Activated CD4-positive, alpha-beta memory T cell treated with anti-CD3 and anti-CD28 coated beads, Interleukin-2, amount 10 ng/mL, durations not matched to agents 7 days and 5 days (primary cell): Measurements from ENCODE around the gene RPEL1. TPM values are rescaled to one million over a fixed set of nuclear protein-coding genes. Genes with fewer than 3 reads are reported as not detected.
"Not testable (repeated sequence)": the region's sequence is repeated elsewhere in the genome, so short reads cannot be mapped to it uniquely, and the experiment has no call there.

ENCODE experiments used
- CTCF ChIA-PET: fragments of 350-600 bp; sonication (Branson Sonifier 250); formaldehyde crosslinking; loops from one replicate; lab custom pipeline; 2021; ENCODE audit warnings: antibody characterized with exemption, inconsistent platforms; lab: Charles Lee
- POLR2A ChIA-PET: fragments of 350-600 bp; sonication (Branson Sonifier 250); formaldehyde crosslinking; loops from one replicate; lab custom pipeline; 2021; ENCODE audit warnings: antibody characterized with exemption; lab: Charles Lee
- DNase-seq: peaks from one replicate; pipeline ENCODE4 v3.0.0-alpha.2; 2020
- H3K27ac Mint-ChIP-seq: one replicate; pipeline ENCODE4 v1.8.0; 2021; ENCODE audit warnings: mild to moderate bottlenecking, mixed read lengths
- H3K27me3 Mint-ChIP-seq: one replicate; pipeline ENCODE4 v1.8.0; 2021; ENCODE audit warnings: mixed read lengths
- H3K36me3 Mint-ChIP-seq: one replicate; pipeline ENCODE4 v1.8.0; 2021; ENCODE audit warnings: low read depth, mixed read lengths
- H3K4me1 Mint-ChIP-seq: one replicate; pipeline ENCODE4 v1.8.0; 2021; ENCODE audit warnings: mixed read lengths
- H3K4me3 Mint-ChIP-seq: one replicate; pipeline ENCODE4 v1.8.0; 2021; ENCODE audit warnings: mild to moderate bottlenecking, mixed read lengths
- H3K9me3 Mint-ChIP-seq: one replicate; pipeline ENCODE4 v1.8.0; 2021; ENCODE audit warnings: mixed read lengths
- total RNA-seq, 2 experiments: library from RNA; stranded (reverse); gene quantifications; one replicate each; pipeline ENCODE4 v1.2.3, GENCODE V29; 2021

The RPEL1 gene
- total RNA-seq, 2 experiments from 2014 or later: 0.13 TPM; not detected in 1

- H3K27me3 Mint-ChIP-seq, H3K9me3 Mint-ChIP-seq, POLR2A ChIA-PET, H3K4me1 Mint-ChIP-seq, DNase-seq, H3K4me3 Mint-ChIP-seq, H3K27ac Mint-ChIP-seq, CTCF ChIA-PET, H3K36me3 Mint-ChIP-seq: not testable (repeated sequence)
These were observed 35.4 kb upstream of the RPEL1 start for GRCh38 chr10:103210262-103210661.

- Mint-ChIP-seq H3K27me3 (peaks cover 6% of the 10 kb centered on the region), H3K9me3 (peaks cover 5% of the 10 kb centered on the region), H3K4me1 (no peaks in the 10 kb centered on the region), H3K36me3 (no peaks in the 10 kb centered on the region), H3K4me3 (no peak overlapping the region), H3K27ac (no peak overlapping the region)
- ChIA-PET POLR2A (interaction anchor here (1.4 kb wide), 1 partner anchor 23 kb away, joined by 3 read pairs; the partner anchor contains the start of gene NT5C2), CTCF (interaction anchor here (1.2 kb wide), 1 partner anchor 169 kb away, joined by 3 read pairs; no protein-coding TSS in a partner anchor)
- no peak for DNase-seq
These were observed 30.1 kb upstream of the RPEL1 start for GRCh38 chr10:103215601-103216000.

- CTCF ChIA-PET: interaction anchor here (1.2 kb wide), 1 partner anchor 170 kb away, joined by 3 read pairs; no protein-coding TSS in a partner anchor
- H3K36me3 Mint-ChIP-seq, H3K9me3 Mint-ChIP-seq, H3K4me1 Mint-ChIP-seq, H3K27me3 Mint-ChIP-seq, DNase-seq, POLR2A ChIA-PET, H3K27ac Mint-ChIP-seq, H3K4me3 Mint-ChIP-seq: not testable (repeated sequence)
These were observed 29.3 kb upstream of the RPEL1 start for GRCh38 chr10:103216362-103216761.

- H3K27me3 Mint-ChIP-seq: no peaks in the 10 kb centered on the region
- H3K36me3 Mint-ChIP-seq: peaks cover 5% of the 10 kb centered on the region
- no peaks in the 10 kb centered on the region for H3K4me1 Mint-ChIP-seq
- no peak overlapping the region for H3K4me3 Mint-ChIP-seq
- peaks cover 14% of the 10 kb centered on the region for H3K9me3 Mint-ChIP-seq
- H3K27ac Mint-ChIP-seq: no peak overlapping the region
- CTCF ChIA-PET: no interaction called here
- no peak for DNase-seq
- POLR2A ChIA-PET: no interaction called here
These were observed 21.6 kb upstream of the RPEL1 start for GRCh38 chr10:103224133-103224532.

- POLR2A ChIA-PET, CTCF ChIA-PET, DNase-seq, H3K27me3 Mint-ChIP-seq, H3K4me3 Mint-ChIP-seq, H3K36me3 Mint-ChIP-seq, H3K27ac Mint-ChIP-seq, H3K4me1 Mint-ChIP-seq: not testable (repeated sequence)
- H3K9me3 Mint-ChIP-seq: peaks cover 14% of the 10 kb centered on the region
These were observed 21.0 kb upstream of the RPEL1 start for GRCh38 chr10:103224721-103225120.

GRCh38 chr10:103225939-103226338 lies 19.7 kb upstream of the RPEL1 start:
- H3K4me3 Mint-ChIP-seq: no peak overlapping the region
- H3K27me3 Mint-ChIP-seq: no peaks in the 10 kb centered on the region
- ChIA-PET POLR2A (no interaction called here), CTCF (interaction anchor here (0.6 kb wide), 1 partner anchor 1130 kb away, joined by 3 read pairs; no protein-coding TSS in a partner anchor)
- no peak for DNase-seq
- H3K9me3 Mint-ChIP-seq: peaks cover 14% of the 10 kb centered on the region
- H3K4me1 Mint-ChIP-seq: no peaks in the 10 kb centered on the region
- H3K36me3 Mint-ChIP-seq: peaks cover 5% of the 10 kb centered on the region
- no peak overlapping the region for H3K27ac Mint-ChIP-seq

- Mint-ChIP-seq H3K27me3 (peaks cover 3% of the 10 kb centered on the region), H3K27ac (no peak overlapping the region), H3K4me1 (no peaks in the 10 kb centered on the region), H3K9me3 (peaks cover 11% of the 10 kb centered on the region), H3K36me3 (peaks cover 5% of the 10 kb centered on the region), H3K4me3 (no peak overlapping the region)
- ChIA-PET POLR2A (interaction anchor here (1.0 kb wide), 1 partner anchor 34 kb away, joined by 3 read pairs; the partner anchor contains the start of gene NT5C2), CTCF (no interaction called here)
- DNase-seq: no peak
These were observed 18.3 kb upstream of the RPEL1 start for GRCh38 chr10:103227416-103227815.

GRCh38 chr10:103231047-103231551 lies 14.6 kb upstream of the RPEL1 start:
- POLR2A ChIA-PET: interaction anchor here (1.2 kb wide), 1 partner anchor 39 kb away, joined by 3 read pairs; the partner anchor contains the start of gene NT5C2
- CTCF ChIA-PET: interaction anchor here (0.6 to 2.4 kb wide), 4 partner anchors 13 to 296 kb away, joined by 3 to 10 read pairs (median 4); no protein-coding TSS in a partner anchor

GRCh38 chr10:103232131-103232673 lies 13.5 kb upstream of the RPEL1 start:
- Mint-ChIP-seq H3K4me3 (no peak overlapping the region), H3K4me1 (no peaks in the 10 kb centered on the region), H3K9me3 (no peaks in the 10 kb centered on the region), H3K27me3 (peaks cover 9% of the 10 kb centered on the region), H3K36me3 (no peaks in the 10 kb centered on the region), H3K27ac (no peak overlapping the region)
- POLR2A ChIA-PET: interaction anchor here (1.2 kb wide), 1 partner anchor 40 kb away, joined by 3 read pairs; the partner anchor contains the start of gene NT5C2
- CTCF ChIA-PET: interaction anchor here (1.6 to 2.4 kb wide), 2 partner anchors 12 to 15 kb away, joined by 4 to 10 read pairs; no protein-coding TSS in a partner anchor
- no peak for DNase-seq

More at GRCh38 chr10:103231047-103231551, 14.6 kb upstream of the RPEL1 start:
- no peaks in the 10 kb centered on the region for H3K36me3 Mint-ChIP-seq
- H3K4me3 Mint-ChIP-seq: no peak overlapping the region
- no peak overlapping the region for H3K27ac Mint-ChIP-seq
- no peaks in the 10 kb centered on the region for H3K4me1 Mint-ChIP-seq
- peaks cover 9% of the 10 kb centered on the region for H3K27me3 Mint-ChIP-seq
- H3K9me3 Mint-ChIP-seq: no peaks in the 10 kb centered on the region
- DNase-seq: no peak

GRCh38 chr10:103232772-103233488 lies 12.8 kb upstream of the RPEL1 start:
- no peaks in the 10 kb centered on the region for H3K9me3 Mint-ChIP-seq
- CTCF ChIA-PET: interaction anchor here (1.4 kb wide), 1 partner anchor 12 kb away, joined by 4 read pairs; no protein-coding TSS in a partner anchor
- DNase-seq: no peak
- no peaks in the 10 kb centered on the region for H3K36me3 Mint-ChIP-seq
- POLR2A ChIA-PET: no interaction called here
- no peak overlapping the region for H3K4me3 Mint-ChIP-seq
- H3K27ac Mint-ChIP-seq: no peak overlapping the region
- peaks cover 9% of the 10 kb centered on the region for H3K27me3 Mint-ChIP-seq
- H3K4me1 Mint-ChIP-seq: no peaks in the 10 kb centered on the region

- POLR2A ChIA-PET: no interaction called here
- H3K27ac Mint-ChIP-seq: no peak overlapping the region
- no peaks in the 10 kb centered on the region for H3K36me3 Mint-ChIP-seq
- no peaks in the 10 kb centered on the region for H3K9me3 Mint-ChIP-seq
- CTCF ChIA-PET: interaction anchor here (0.7 kb wide), 1 partner anchor 80 kb away, joined by 3 read pairs; no protein-coding TSS in a partner anchor
- peaks cover 9% of the 10 kb centered on the region for H3K27me3 Mint-ChIP-seq
- peaks cover 7% of the 10 kb centered on the region for H3K4me1 Mint-ChIP-seq
- no peak overlapping the region for H3K4me3 Mint-ChIP-seq
- no peak for DNase-seq
These were observed 9.9 kb upstream of the RPEL1 start for GRCh38 chr10:103235775-103236174.

- Mint-ChIP-seq H3K4me1 (peaks cover 17% of the 10 kb centered on the region), H3K9me3 (no peaks in the 10 kb centered on the region), H3K36me3 (no peaks in the 10 kb centered on the region), H3K4me3 (no peak overlapping the region), H3K27me3 (peaks cover 4% of the 10 kb centered on the region), H3K27ac (no peak overlapping the region)
- POLR2A ChIA-PET: interaction anchor here (1.0 to 1.2 kb wide), 2 partner anchors 11 to 156 kb away, joined by 3 read pairs; no protein-coding TSS in a partner anchor
- CTCF ChIA-PET: interaction anchor here (0.6 to 1.3 kb wide), 3 partner anchors 9 to 191 kb away, joined by 3 to 5 read pairs (median 3); no protein-coding TSS in a partner anchor
- no peak for DNase-seq
These were observed 7.0 kb upstream of the RPEL1 start for GRCh38 chr10:103238506-103239252.
